K562 (cell line): ENCODE results near the gene ADGRB3. TPM values are rescaled to one million over a fixed set of nuclear protein-coding genes. Genes with fewer than 3 reads are reported as not detected.

Source experiments
- ATAC-seq: fragments of 200-7000 bp; cut with Tn5 transposase; 3 replicates; pipeline ENCODE4 v1.9.1; 2020; ENCODE audit warnings: moderate library complexity
- BruUV-seq: library from RNA; stranded (reverse); fragments of 400-500 nt; replicated peaks from 2 replicates; lab custom pipeline; 2021; lab: Mats Ljungman, UMichigan
- CTCF ChIA-PET: fragments of 300-600 bp; formaldehyde crosslinking; extraction: SDS; loops from one replicate; lab custom pipeline; 2021; ENCODE audit warnings: low intra/inter-chr PET ratio; lab: Yijun Ruan, JAX
- POLR2A ChIA-PET: fragments of 300-600, 350-650 bp; sonication (Branson Sonifier 250); formaldehyde crosslinking; extraction: SDS; loops from one replicate; lab custom pipeline; 2021; ENCODE audit warnings: antibody characterized with exemption, inconsistent platforms; lab: Yijun Ruan, JAX
- DNase-seq, 4 experiments: peaks; one replicate each; pipeline versions ENCODE4 v3.0.0 to v3.0.0-alpha.2; 2011 to 2018; ENCODE audit warnings: low spot score in 3 of 4, mixed read lengths in 3 of 4; ENCODE audit errors: extremely low read depth in 1 of 4
- FAIRE-seq: peaks from 2 replicates; lab custom pipeline; 2011; peaks lifted over from hg19 to GRCh38; lab: Jason Lieb, UNC
- H2AFZ ChIP-seq: 2 replicates; pipeline ENCODE4 v1.6.0; 2011; ENCODE audit warnings: low read depth, low read length, control low read depth, inconsistent platforms
- H3K27ac ChIP-seq: fragments of 200-600 bp; 3 replicates; pipeline ENCODE4 v1.8.0; 2011; ENCODE audit warnings: low read depth, mild to moderate bottlenecking, control low read depth, inconsistent platforms, low read length, moderate library complexity, mixed read lengths; ENCODE audit errors: extremely low read depth
- H3K27me3 ChIP-seq, 2 experiments: fragments of 300-600 bp in 1 of 2; 2 replicates in 1 of 2; 3 replicates in 1 of 2; pipeline versions ENCODE4 v1.6.0 to v1.8.0; 2011; ENCODE audit warnings: inconsistent platforms in 2 of 2, low read length in 2 of 2, mild to moderate bottlenecking in 1 of 2, mixed read lengths in 1 of 2, moderate library complexity in 1 of 2; ENCODE audit not compliant: control insufficient read depth in 2 of 2, insufficient read depth in 2 of 2
- H3K36me3 ChIP-seq: fragments of 300-600 bp; 3 replicates; pipeline ENCODE4 v1.8.0; 2011; ENCODE audit warnings: mild to moderate bottlenecking, low read length, inconsistent platforms; ENCODE audit not compliant: control insufficient read depth, insufficient read depth
- H3K4me1 ChIP-seq, 2 experiments: fragments of 200-600 bp in 1 of 2; replicated peaks in 1 of 2; 2 replicates in 1 of 2; 3 replicates in 1 of 2; pipeline versions ENCODE4 v1.5.1 to v1.8.0; 2011; ENCODE audit warnings: inconsistent platforms in 2 of 2, low read length in 2 of 2, mild to moderate bottlenecking in 1 of 2, mixed read lengths in 1 of 2, moderate library complexity in 1 of 2; ENCODE audit not compliant: control insufficient read depth in 2 of 2, insufficient read depth in 2 of 2
- H3K4me2 ChIP-seq: 2 replicates; pipeline ENCODE4 v1.6.1; 2011; ENCODE audit warnings: low read length, control low read depth, inconsistent platforms, mixed read lengths; ENCODE audit not compliant: insufficient read depth
- H3K4me3 ChIP-seq: fragments of 200-600 bp; sonication (generic), shearing (Covaris generic); 2 replicates; pipeline ENCODE4 v1.5.1; 2016; ENCODE audit warnings: control low read depth, inconsistent platforms
- H3K79me2 ChIP-seq: fragments of 200-600 bp; 3 replicates; pipeline ENCODE4 v1.8.0; 2011; ENCODE audit warnings: low read length, inconsistent platforms; ENCODE audit not compliant: control insufficient read depth, insufficient read depth
- H3K9ac ChIP-seq, 2 experiments: 2 replicates each; pipeline versions ENCODE4 v1.6.0 to v1.6.1; 2011; ENCODE audit warnings: low read depth in 2 of 2, low read length in 2 of 2, control low read depth in 1 of 2, inconsistent platforms in 1 of 2, mild to moderate bottlenecking in 1 of 2, mixed read lengths in 1 of 2; ENCODE audit not compliant: insufficient read depth in 1 of 2
- H3K9me1 ChIP-seq: one replicate; pipeline ENCODE4 v1.6.0; 2011; ENCODE audit warnings: inconsistent platforms, mild to moderate bottlenecking, low read length, moderate library complexity; ENCODE audit not compliant: control insufficient read depth, insufficient read depth
- H3K9me3 ChIP-seq: replicated peaks from 2 replicates; pipeline ENCODE4 v1.5.1; 2011; ENCODE audit warnings: low read depth, low read length, inconsistent platforms; ENCODE audit not compliant: control insufficient read depth, insufficient read depth
- H4K20me1 ChIP-seq: replicated peaks from 2 replicates; pipeline ENCODE4 v1.6.1; 2011; ENCODE audit warnings: low read length, inconsistent platforms, mixed read lengths; ENCODE audit not compliant: control insufficient read depth, insufficient read depth
- BDP1 ChIP-seq: IDR thresholded peaks from 3 replicates; pipeline ENCODE4 v1.6.1; 2011; ENCODE audit not compliant: insufficient read length, insufficient read depth
- ETS1 ChIP-seq: conservative IDR thresholded peaks from 2 replicates; pipeline ENCODE4 v1.6.1; 2011; ENCODE audit warnings: low read depth, mild to moderate bottlenecking, low read length; ENCODE audit not compliant: control insufficient read depth
- WGBS: fragments of 100-300 bp; shearing (Covaris generic); methylation state at CpG from one replicate; pipeline ENCODE4 v1.1.6; 2016; ENCODE audit warnings: low coverage, mixed read lengths; ENCODE audit not compliant: insufficient coverage; ENCODE audit errors: missing lambda C conversion rate; 5-methylcytosine and 5-hydroxymethylcytosine counted together
- in situ Hi-C: fragments of 300-500 bp; cut with MboI; formaldehyde crosslinking; loops from 4 replicates; pipeline ENCODE4 v1.15.0; 2018; ENCODE audit warnings: inconsistent platforms, mixed read lengths
- intact Hi-C: fragments of 100-400 bp; cut with micrococcal nuclease; formaldehyde crosslinking; loops from 2 replicates; pipeline ENCODE4 v1.14.2; 2022
- polyA plus RNA-seq, 8 experiments: library from polyadenylated mRNA; depleted of rRNA in 4 of 8; stranded (reverse) in 5 of 8; unstranded in 3 of 8; fragments of >200 nt; fragmentation: Nextera tagmentation in 2 of 8; fragmentation: Illumina TruSeq in 1 of 8; extraction: Ambion mirVana in 2 of 8; extraction: Trizol in 1 of 8; gene quantifications; 2 replicates each; pipeline versions ENCODE4 v1.2.1 to v1.2.3, GENCODE V29; 2011 to 2014; ENCODE audit warnings: inconsistent platforms in 1 of 8, missing spikeins in 1 of 8
- total RNA-seq, 7 experiments: library from RNA; depleted of rRNA in 6 of 7; stranded (reverse); fragments of >200 nt in 6 of 7; fragmentation: Illumina TruSeq in 2 of 7; extraction: Trizol in 2 of 7; gene quantifications; 2 replicates each; pipeline versions ENCODE4 v1.2.1 to v1.2.3, GENCODE V29; 2011 to 2021; ENCODE audit warnings: low replicate concordance in 1 of 7
- TF ChIP-seq, protein P1 (sequence below): fragments of 450-650 bp; IDR thresholded peaks from 2 replicates; pipeline ENCODE4 v1.6.1; 2016; ENCODE audit warnings: borderline replicate concordance

The ADGRB3 gene
- total and polyA plus RNA-seq, 9 of the 15 experiments (the other 6 are each of a cell fraction or from before 2014, with no cell fraction given), result 0.90 to 7.8 (median 2.4) TPM

DNA sequence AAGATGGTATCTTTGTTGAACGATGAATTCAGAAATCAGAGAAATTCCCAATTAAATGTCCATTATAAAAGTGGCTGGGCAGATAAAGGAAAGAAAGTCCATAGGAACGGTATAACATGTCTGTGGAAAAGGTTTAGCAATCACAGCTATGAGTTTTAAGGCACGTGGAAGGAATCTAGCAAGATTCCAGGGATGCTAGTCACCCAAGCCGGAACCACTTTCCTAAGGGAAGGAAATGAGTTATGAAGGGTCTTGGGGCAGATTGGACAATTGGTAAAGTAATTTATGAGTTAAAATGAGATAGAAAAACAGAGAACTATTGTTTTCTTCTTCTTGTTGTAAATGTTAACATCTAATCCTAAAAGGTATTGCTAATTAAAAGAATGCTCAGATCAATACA is 384.8 kb downstream of the ADGRB3 start (continued):
- TF ChIP-seq ETS1 (no peak), BDP1 (no peak)
- TF ChIP-seq, all 486 proteins: peak for 0

GRCh38 chr6:69022993-69023392 is 387.9 kb downstream of the ADGRB3 start:
- in situ Hi-C loops, result no loop called here
- POLR2A ChIA-PET, result no interaction called here
- Histone ChIP-seq H3K27ac (no peak overlapping the region), H3K4me3 (no peak overlapping the region), H2AFZ (no peak overlapping the region), H3K79me2 (no peaks in the 10 kb centered on the region), H3K4me1 (no peaks in the 10 kb centered on the region), H3K9me1 (no peaks in the 10 kb centered on the region), H3K4me2 (no peak overlapping the region), H3K36me3 (no peaks in the 10 kb centered on the region), H3K27me3 (no peaks in the 10 kb centered on the region), H3K9ac (no peak overlapping the region), H3K9me3 (no peaks in the 10 kb centered on the region), H4K20me1 (no peaks in the 10 kb centered on the region)
- CTCF ChIA-PET, result no interaction called here
- WGBS, result 0% methylated on average over 1 of the region's 1 CpG
- FAIRE-seq, result no peak
- no peak for DNase-seq
- intact Hi-C loops, result no loop called here
- no peak for ATAC-seq
- TF ChIP-seq, protein P1, sequence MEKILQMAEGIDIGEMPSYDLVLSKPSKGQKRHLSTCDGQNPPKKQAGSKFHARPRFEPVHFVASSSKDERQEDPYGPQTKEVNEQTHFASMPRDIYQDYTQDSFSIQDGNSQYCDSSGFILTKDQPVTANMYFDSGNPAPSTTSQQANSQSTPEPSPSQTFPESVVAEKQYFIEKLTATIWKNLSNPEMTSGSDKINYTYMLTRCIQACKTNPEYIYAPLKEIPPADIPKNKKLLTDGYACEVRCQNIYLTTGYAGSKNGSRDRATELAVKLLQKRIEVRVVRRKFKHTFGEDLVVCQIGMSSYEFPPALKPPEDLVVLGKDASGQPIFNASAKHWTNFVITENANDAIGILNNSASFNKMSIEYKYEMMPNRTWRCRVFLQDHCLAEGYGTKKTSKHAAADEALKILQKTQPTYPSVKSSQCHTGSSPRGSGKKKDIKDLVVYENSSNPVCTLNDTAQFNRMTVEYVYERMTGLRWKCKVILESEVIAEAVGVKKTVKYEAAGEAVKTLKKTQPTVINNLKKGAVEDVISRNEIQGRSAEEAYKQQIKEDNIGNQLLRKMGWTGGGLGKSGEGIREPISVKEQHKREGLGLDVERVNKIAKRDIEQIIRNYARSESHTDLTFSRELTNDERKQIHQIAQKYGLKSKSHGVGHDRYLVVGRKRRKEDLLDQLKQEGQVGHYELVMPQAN, result no peak
- BruUV-seq, result no TSS peak
